GM18870 (cell line): Measurements from ENCODE around the gene CLCNKA.

Experiments used
- ATAC-seq: cut with Tn5 transposase; IDR thresholded peaks from one replicate; pipeline ENCODE4 v1.9.1; 2021; ENCODE audit warnings: moderate library complexity; ENCODE audit not compliant: unreplicated experiment

The CLCNKA gene

DNA sequence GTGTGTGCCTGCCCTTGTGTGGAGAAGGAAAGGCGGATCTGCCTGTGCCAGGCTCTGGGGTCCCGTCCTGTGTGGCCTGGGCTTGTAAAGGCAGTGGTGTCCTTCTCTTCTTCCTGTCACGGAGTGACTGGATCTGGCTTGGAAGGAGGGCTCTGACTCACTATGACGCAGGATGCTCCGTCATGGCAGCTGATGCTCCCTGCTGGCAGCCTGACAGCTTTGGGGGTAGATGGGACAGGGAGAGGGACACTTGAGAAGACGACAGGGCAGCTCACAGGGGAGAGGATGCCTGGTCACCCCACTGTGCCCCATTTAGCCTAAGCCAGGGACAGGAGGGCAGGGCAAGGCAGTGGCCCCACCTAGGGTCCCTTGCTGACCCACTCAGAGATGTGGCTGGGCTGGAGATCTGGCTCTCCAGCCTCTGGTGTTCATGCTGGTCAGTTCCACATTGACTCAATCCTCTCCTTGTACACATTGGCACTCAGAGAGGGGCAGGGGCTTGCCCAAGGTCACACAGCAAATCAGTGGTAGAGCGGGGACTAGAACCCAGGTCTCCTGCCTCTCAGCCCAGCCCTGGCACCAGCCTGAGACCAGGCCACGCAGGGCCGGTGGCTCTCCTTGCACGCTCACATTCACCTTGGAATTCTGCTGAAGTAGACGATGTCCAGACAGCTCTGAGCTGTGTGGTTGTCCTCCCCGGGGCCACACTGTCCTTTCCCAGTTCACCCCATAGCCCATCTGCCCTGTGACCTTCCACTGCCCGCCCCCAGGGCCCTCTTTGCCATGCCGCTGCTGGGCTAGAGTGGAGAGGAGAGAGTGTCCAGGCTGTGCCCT, 54.4 kb downstream of the CLCNKA start:
- no peak for ATAC-seq

DNA sequence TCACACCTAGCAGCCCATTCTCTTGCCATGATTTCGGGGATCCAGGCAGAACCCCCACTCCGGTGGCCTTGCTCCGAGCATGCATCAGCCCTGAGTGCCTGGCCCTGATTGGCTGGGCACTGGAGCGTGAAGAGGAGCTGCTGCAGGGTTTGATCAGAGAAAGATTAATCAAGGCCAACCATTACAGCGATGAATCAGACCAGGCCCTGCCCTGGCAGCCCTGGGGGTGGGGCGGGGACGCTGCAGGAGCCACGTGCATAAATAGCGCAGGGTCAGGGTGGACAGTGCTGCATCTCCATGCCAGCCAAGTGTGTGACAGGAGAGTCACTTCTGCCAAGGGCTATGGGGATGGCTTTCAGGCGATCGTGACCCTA, 55.0 kb downstream of the CLCNKA start:
- no peak for ATAC-seq

DNA sequence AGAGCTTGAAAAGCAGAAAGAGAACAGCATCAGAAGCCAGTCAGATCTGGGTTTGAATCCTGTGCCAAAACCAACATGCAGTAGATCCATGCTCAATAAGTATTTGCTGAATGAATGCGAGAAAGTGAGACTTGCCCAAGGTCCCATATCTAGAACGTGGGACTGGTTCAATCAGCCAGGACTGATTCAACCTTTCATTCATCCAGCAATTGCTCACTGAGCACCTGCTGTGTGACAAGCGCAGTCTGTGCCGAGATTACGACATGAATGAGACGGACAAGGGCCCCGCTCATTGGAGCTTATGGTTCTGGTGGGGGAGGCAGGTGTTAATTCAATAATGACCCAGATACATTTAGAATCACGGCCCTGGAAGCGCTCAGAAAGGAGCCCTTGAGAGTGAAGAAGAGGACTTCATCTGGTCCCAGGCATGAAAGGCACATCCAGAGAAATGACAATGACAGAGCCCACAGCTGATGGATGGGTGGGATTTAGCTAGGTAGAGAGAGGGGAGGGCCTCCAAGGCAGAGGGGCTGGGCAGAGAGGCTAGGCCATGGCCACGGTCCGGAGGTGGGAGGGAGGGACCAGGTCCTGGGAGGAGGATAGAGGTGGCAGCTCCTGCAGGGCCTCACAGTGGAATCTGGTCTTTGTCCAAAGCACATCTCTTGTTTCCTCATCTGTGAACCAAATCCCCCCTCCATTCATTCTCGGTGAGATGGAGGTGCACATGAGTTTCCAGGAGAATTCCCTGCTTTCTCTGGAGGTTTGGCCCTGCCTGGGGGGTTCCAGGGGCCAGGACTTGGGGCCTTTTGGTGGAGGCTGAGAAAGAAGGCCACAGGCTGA, 55.8 kb downstream of the CLCNKA start:
- no peak for ATAC-seq

DNA sequence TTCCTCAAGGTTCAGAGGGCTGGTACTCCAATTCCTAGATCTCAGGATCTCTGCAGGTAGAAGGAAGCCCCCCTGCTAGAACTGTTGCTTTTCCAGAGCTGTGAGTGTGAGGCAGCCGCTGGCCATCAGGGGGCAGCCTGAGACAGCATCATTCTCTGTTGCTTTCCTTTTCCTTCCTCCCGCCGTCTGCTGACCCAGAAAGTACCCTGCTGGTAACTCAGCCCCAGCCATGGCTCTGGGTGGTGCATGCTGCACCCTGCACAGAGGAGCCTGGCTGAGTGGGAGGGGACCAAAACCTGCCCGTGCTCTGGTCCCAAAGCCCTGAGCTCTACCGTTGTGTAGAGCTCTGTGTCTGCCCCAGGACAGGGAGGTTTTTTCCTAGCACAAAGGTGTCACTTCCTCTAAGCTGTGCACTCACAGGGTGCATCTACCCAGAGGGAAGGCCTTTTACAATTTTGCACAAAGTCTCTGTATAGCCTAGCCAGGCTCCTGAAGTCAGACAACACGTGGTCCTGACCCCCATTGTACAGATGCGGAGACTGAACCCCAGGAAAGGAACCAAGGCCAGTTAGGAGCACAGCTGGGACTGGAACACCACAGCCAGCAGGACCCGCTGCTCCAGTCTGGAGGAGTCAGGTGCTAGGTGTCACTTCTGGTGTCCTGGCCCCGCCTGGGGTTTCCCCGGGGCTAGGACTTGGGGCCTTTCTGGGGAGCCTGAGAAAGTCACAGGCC, 57.3 kb downstream of the CLCNKA start:
- no peak for ATAC-seq

DNA sequence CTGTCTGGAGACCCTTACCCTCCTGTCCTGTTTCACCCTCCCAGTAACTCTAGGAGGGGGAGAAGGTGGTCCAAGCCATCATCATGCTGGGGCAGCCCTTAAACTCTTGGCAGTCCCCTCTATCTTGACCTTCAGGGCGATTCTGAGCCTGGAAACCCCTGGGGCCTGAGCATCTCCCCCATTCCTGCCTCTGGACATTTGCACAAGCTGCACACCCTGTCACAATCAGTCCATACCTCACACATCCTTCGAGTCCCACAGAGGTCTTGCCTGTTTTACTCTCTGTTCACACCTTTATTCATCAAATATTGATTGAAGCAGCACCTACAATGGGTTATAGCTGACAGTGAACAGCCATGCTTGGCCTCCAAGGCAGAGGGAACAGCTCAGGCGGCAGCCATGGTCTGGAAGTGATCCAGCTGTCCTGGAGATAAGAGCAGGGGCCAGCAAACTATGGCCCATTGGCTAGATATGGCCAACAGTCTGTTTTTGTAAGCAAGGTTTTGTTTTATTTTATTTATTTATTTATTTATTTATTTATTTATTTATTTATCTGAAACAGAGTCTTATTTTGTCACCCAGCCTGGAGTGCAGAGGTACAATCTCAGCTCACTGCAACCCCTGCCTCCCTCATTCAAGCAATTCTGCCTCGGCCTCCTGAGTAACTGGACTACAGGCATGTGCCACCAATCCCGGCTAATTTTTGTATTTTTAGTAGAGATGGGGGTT, 58.8 kb downstream of the CLCNKA start:
- ATAC-seq = no peak

DNA sequence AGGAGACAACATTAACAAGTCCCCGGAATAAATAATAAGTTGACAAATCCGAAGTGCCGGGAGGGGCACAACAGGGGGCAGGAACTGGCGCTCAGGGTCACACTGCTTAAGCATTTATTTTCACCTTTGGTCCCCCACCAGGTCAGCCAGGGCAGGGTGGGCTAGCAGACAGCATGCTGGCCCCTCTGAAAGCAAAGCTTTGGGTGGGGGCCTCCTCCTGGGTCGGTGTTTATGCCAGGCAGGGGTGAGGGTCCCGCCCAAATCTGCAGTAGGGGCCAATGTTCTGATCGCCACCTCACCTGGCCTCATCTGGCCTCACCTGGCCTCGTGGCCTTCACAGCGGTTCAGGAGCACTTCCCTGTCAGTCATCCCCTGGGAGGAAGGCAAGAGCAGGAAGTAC, 59.8 kb downstream of the CLCNKA start:
- no peak for ATAC-seq

DNA sequence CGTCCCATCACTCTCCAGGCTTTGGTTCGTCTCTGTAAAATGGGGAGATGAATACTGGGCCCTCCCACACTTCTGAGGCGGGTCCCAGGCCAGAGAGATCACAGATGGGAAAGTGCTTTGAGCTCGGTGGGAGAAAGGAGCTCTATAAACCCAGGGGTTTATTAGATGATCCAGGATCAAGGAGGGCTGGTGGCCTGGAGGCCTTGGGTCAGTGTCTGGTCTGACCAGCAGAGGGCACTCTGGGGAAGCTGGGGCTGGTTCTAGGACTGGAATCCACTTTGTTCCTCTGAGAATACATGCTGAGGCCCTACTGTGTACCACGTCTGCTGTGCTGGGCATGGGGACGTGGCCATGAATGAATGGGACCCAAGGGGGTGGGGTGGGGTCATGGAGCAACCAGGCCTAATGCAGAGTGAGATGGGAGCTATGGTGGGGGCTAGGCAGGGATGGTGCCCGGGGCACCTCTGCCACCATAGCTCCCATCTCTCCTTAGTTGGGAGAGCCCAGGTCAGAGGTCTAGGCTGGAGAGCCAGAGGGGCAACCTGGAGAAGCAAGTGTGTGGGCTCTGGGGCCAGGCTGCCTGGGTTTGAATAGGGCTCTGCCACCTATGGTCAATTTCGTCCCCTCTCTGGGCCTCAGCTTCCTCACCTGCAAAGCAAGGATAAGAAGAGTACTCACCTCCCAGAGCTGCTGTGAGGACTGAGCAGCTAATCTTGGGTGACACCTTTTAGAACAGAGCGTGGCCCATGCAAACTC, 60.6 kb downstream of the CLCNKA start:
- no peak for ATAC-seq

DNA sequence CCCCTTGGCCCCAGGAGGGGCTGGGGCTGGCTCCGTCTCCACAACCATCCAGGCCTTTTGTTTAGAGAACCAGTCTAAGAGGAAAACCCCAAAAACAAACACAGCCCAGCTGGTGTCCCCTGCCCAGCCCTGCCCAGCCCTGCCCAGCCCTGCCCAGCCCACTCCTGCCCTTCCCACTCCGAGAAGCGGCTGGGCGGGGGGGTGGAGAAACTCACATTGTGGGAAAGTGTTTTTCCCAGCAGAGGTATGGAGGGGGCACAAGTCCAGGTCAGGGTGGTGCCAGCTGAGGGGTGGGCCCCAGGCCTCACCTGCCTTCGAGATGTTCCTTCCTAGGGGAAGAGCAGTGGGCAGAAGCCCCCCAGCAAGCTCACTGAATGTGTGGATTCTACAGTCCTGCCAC, 61.6 kb downstream of the CLCNKA start:
- ATAC-seq = no peak
